ENCODE data around the gene CHN1.

Gene CHN1

GRCh38 chr2:175009917-175010621 lies 4.9 kb upstream of the CHN1 start:
- no peak for DNase-seq

DNA sequence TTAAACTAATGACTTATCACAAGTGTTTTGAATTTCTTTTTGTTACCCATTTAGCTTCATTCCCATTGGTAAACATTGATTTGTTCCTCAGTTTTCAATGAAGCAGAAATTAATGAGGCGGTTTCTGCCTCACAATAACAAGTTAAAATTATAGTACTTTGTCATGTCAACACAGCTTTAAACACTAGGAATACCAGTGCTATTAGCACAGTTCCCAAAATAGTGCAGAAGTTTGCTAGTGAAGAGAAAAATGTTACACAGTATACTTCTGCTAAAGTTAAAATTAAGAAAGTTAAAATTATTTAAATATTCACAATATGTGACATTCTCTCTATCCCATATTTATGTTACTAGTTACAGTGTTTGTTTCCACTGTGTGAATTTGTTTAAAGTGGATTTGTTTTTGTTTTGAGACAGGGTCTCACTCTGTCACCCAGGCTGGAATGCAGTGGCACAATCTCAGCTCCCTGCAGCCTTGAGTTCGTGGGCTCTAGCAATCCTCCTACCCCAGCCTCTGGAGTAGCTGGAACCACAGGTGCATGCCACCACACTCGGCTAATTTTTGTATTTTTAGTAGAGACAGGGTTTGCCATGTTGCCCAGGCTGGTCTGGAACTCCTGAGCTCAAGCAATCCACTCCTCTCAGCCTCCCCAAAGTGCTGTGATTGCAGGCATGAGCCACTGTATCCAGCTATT lies 3.8 kb upstream of the CHN1 start:
- DNase-seq: no peak

DNA sequence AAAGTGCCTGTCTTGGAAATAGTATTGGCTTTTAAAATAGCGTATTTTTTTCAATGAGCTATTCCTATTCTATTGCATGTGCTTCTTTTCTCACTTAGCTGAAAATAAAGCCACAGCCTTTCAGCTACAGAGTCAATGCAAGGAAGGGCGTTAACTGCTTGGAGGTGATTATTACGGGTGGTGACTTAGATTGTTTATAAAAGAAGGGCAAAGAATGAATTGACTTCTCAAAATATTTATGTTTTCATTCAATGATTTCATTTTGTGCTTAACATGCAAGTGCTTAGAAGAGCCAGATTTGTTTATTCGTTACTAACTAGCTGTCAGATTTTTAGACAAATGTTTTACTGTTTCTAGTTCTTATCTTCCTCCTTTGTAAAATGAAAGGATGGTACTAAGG lies 2.8 kb upstream of the CHN1 start:
- no peak for DNase-seq

- DNase-seq: no peak
Observed at GRCh38 chr2:175007510-175007909, 2.3 kb upstream of the CHN1 start.

DNA sequence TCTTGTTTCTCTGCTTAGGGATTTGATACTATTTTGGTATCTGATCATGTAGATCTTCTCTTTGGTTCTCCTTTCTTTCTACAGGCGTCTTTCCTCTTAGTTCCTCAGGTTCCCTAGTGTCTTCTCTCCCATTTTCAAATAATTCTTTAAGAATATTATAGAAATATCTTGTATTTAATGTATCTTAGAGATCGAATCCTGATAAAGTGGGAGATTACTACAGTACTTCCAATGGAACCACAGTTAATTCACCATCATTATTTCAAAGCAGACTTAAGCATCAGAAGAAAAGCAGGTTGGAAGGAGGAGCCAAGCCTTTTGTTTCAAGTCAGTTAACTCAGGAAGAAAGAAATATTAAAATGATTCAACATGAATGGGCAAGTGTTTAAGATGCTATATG lies 1.1 kb upstream of the CHN1 start:
- no peak for DNase-seq

DNA sequence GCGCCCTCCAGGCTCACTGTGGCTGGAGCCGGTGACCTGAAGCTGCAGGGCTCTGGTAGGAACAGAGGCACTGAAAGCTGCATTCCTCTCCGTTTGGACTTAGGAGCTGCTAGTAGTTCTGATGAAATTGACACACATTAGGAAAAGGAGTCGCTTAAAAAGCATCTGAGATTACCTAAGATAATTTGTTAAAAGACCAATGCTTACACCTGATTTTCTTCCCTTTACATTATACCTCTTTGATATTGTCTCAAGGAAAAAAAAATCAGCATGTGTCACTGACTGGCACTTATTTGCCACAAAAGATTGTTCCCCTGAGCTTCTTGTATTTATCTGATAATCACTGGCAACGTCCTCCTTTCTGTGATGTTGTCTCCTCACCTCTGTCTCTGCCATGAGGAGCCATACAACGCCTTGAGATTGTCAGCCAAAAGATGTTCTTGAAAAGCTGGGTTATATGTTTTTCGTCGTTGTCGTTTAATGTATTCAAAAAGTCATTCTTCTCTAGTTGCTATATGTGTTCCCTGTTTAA lies 618 bp upstream of the CHN1 start:
- DNase-seq: no peak

DNA sequence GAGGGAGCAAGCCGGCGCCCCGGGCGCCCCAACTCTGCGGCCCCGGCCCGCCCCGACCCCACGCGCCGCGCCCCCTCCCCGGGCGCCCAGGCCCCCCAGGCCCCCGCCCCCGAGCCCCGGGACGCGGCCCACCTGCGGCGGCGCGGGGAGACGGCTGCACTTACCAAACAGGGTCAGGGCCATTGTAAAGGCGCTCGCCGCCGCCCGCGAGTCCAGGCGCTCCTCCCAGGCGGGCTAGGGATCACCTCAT lies 526 bp downstream of the CHN1 start:
- DNase-seq: no peak

DNA sequence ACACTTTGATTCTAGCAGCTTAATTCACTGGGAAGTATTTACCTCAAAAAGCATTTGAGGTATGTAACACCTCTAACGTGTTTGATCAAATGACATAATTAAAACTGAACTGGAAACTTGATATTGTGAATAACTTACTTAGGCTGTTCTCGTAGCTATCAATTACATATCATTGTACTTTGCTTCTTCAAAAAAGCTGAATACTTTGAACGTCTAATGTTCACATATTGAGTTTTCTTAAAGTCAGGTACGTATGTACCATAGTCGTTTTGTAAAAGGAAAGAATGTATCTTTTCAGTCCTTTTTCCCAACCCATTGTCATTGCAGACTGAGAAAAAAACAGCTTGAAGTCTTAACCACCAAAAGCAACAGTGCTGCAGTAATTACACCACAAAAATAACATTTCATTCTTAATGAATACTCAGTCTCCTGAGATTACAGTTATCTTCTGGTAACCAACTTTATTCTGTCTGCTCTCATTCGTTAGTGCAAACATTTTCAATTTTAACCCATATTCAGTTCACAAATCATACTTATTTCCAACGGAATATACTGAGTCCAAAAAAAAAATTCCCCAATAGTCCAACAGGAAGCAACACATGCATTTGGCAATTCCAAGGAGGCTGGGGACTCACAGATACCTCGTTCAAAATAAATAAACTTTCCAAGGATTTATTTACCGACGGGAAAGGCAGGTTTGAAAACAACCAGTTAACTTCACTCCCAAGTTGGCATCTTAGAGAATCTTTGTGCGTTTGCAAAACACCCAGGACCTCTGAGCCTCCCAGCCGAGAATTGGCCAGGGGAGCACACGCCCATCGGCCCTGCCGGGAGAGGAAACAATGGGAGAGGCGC lies 1.1 kb downstream of the CHN1 start:
- no peak for DNase-seq

- DNase-seq: no peak
Observed at GRCh38 chr2:175002547-175003274, 2.5 kb downstream of the CHN1 start.

- no peak for DNase-seq
Observed at GRCh38 chr2:175001566-175001965, 3.6 kb downstream of the CHN1 start.

DNA sequence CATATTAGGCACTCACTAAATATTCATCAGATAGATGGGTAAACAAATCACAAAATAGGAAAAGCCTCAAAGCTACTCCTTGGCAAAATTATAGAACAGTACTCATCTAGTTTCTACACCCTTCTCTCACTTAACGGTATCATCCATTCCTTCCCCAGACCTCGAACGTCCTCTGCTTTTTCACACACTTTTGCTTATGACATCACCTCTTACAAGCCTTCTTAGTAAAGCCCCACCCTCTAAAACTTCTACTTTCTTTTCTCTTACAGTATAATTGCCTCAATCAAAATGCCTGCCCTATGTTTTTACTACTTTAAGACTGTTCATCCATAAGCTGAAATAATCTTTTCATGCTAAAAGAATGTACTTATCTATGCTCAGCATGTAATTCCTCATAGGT lies 8.1 kb downstream of the CHN1 start:
- DNase-seq: no peak

DNA sequence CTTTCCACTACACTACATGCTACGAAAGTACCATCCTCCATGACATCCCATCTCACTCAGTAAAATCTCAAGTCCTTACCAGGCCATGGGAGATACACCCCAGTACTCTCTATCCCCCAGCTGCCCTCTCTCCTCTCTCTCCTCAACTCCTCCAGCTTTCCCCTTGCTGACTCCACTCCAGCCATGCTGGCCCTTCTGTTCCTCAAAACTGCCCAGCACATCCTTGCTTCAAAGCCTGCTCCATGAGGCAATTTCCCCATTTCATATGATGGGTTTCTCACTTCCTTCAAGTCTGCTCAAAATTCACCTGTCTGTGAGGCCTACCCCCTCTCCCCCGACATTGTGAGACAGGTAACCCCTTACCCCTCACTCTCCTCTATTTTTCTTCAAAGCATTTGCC lies 8.6 kb downstream of the CHN1 start:
- DNase-seq: no peak

GRCh38 chr2:174994381-174994780 lies 10.8 kb downstream of the CHN1 start:
- DNase-seq: no peak

- no peak for DNase-seq
Observed at GRCh38 chr2:174992886-174993285, 12.3 kb downstream of the CHN1 start.

DNA sequence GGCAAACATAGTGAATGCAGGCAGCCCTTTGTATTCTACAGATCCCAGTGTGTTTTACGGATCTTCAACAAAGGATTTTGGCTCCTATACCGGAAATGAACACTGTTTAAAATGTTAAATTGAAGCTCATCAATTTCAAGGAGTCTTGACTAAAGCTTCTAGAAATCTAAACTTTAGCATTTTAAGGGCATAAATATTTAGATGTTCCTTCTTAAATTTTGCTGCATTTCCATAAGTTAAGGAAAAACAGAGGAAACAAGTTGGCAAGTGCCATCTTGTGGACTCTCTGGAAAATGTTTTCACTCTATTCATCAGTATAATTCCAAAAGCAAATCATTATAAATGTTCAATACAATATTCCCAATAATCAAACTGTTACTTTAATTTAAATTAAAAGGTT lies 19.6 kb downstream of the CHN1 start:
- DNase-seq: no peak

GRCh38 chr2:174984561-174984960 lies 20.6 kb downstream of the CHN1 start:
- DNase-seq: no peak

GRCh38 chr2:174981331-174981730 lies 23.9 kb downstream of the CHN1 start:
- no peak for DNase-seq

- DNase-seq: no peak
Observed at GRCh38 chr2:174979996-174980395, 25.2 kb downstream of the CHN1 start.

GRCh38 chr2:174977364-174977763 lies 27.8 kb downstream of the CHN1 start:
- DNase-seq: no peak

- no peak for DNase-seq
Observed at GRCh38 chr2:174974131-174974530, 31.1 kb downstream of the CHN1 start.

- no peak for DNase-seq
Observed at GRCh38 chr2:174972924-174973323, 32.3 kb downstream of the CHN1 start.

DNA sequence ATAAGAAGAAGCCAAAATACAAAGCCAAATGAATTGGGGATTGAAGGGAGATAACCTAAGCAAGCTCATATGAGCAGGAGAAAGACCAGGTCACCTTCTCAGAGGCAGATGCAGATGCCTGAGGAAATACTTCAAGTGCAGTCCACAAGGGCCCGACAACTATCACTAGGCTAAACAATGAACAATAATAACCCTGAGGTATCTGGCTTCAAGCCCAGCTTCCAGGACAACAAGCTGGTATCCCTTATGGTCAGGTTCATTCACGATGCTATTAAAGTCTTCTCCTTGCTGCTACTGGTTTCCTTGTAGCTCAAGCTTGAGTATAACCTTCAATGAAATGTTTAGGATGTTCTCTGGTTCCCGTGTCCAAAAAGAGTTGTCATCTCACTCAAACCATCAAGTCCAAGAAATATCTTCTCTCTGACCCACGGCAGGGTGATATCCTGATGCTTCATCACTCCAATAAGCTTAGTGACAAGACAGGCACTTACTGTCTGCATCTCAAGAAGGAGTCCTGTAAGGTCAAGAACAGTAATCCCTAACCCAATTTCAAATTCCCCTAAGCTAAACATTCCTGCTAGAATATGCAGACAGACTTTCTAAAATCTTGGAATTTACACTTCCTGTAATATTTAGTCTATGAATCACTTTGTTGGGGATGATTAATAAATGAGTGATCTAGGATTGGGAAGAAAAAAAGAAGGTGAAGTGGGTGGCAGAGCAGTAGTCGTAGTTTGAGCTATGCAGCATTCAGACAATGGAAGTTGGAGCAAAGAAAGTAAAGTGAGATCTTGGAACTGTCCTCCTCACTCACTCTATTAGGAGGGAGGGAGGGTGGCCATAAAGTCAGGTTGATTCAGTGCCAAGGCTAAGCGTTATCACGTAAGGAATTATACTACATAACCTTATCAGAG lies 33.1 kb downstream of the CHN1 start:
- no peak for DNase-seq
